PC-3 (cell line): Measurements from ENCODE around the gene EVA1A. TPM values are rescaled to one million over a fixed set of nuclear protein-coding genes. Genes with fewer than 3 reads are reported as not detected.

Experiments used
- ATAC-seq: fragments of 200-7000 bp; cut with Tn5 transposase; 2 replicates; pipeline ENCODE4 v1.9.1; 2020; ENCODE audit warnings: mild to moderate bottlenecking, moderate library complexity
- BruUV-seq: library from RNA; stranded (reverse); fragments of 400-500 nt; replicated peaks from 2 replicates; lab custom pipeline; 2021; lab: Mats Ljungman, UMichigan
- CTCF ChIA-PET: fragments of 300-600 bp; sonication (Branson Sonifier 250); formaldehyde crosslinking; loops from one replicate; lab custom pipeline; 2022; ENCODE audit warnings: antibody characterized with exemption; lab: Charles Lee
- POLR2A ChIA-PET: fragments of 300-600 bp; sonication (Branson Sonifier 250); formaldehyde crosslinking; loops from one replicate; lab custom pipeline; 2022; ENCODE audit warnings: antibody characterized with exemption; ENCODE audit not compliant: unreplicated experiment; lab: Charles Lee
- DNase-seq: peaks from one replicate; pipeline ENCODE4 v3.0.0-alpha.2; 2015
- H2AFZ ChIP-seq: fragments of 300-600 bp; sonication (generic); 2 replicates; pipeline ENCODE4 v1.6.0; 2016; ENCODE audit warnings: antibody characterized with exemption, low read length
- H3F3A ChIP-seq: fragments of 300-600 bp; sonication (generic); one replicate; pipeline ENCODE4 v1.6.0; 2017; ENCODE audit warnings: antibody characterized with exemption, low read length, control low read depth, mild to moderate bottlenecking; ENCODE audit not compliant: unreplicated experiment
- H3K27ac ChIP-seq: fragments of 300-600 bp; sonication (generic); 2 replicates; pipeline ENCODE4 v1.5.1; 2016; ENCODE audit warnings: mild to moderate bottlenecking, low read length
- H3K27me3 ChIP-seq: fragments of 300-600 bp; sonication (generic); 2 replicates; pipeline ENCODE4 v1.6.1; 2016; ENCODE audit warnings: low read length, mixed read lengths
- H3K36me3 ChIP-seq: fragments of 300-600 bp; sonication (generic); 2 replicates; pipeline ENCODE4 v1.6.1; 2016; ENCODE audit warnings: low read depth, mixed run types, low read length, mixed read lengths
- H3K4me1 ChIP-seq: fragments of 300-600 bp; sonication (generic); 2 replicates; pipeline ENCODE4 v1.5.1; 2016; ENCODE audit warnings: low read length; ENCODE audit not compliant: insufficient read depth
- H3K4me2 ChIP-seq: fragments of 300-600 bp; sonication (generic); 2 replicates; pipeline ENCODE4 v1.6.0; 2016; ENCODE audit warnings: low read length
- H3K4me3 ChIP-seq: fragments of 300-600 bp; sonication (generic); 2 replicates; pipeline ENCODE4 v1.5.1; 2016; ENCODE audit warnings: mild to moderate bottlenecking, low read length, mixed read lengths
- H3K79me2 ChIP-seq: fragments of 300-600 bp; sonication (generic); 2 replicates; pipeline ENCODE4 v1.6.1; 2017; ENCODE audit warnings: low read length, mixed read lengths
- H3K9ac ChIP-seq: fragments of 300-600 bp; sonication (generic); 2 replicates; pipeline ENCODE4 v1.6.0; 2016; ENCODE audit warnings: mild to moderate bottlenecking, low read length
- H3K9me2 ChIP-seq: fragments of 300-600 bp; sonication (generic); replicated peaks from 2 replicates; pipeline ENCODE4 v1.6.1; 2016; ENCODE audit warnings: mixed run types, low read length, mixed read lengths
- H3K9me3 ChIP-seq: fragments of 300-600 bp; sonication (generic); 2 replicates; pipeline ENCODE4 v1.6.1; 2016; ENCODE audit warnings: low read length, mixed read lengths
- H4K20me1 ChIP-seq: fragments of 300-600 bp; sonication (generic); 2 replicates; pipeline ENCODE4 v1.6.1; 2016; ENCODE audit warnings: low read length, mixed read lengths
- EZH2 ChIP-seq: fragments of 300-600 bp; sonication (generic); IDR thresholded peaks from one replicate; pipeline ENCODE4 v1.6.1; 2017; ENCODE audit warnings: antibody characterized with exemption, mild to moderate bottlenecking, low read length; ENCODE audit not compliant: unreplicated experiment
- EZH2phosphoT487 ChIP-seq: fragments of 300-600 bp; sonication (generic); IDR thresholded peaks from 2 replicates; pipeline ENCODE4 v1.6.1; 2018; ENCODE audit warnings: mild to moderate bottlenecking, antibody characterized with exemption, low read length, borderline replicate concordance
- intact Hi-C: fragments of 100-400 bp; cut with micrococcal nuclease; formaldehyde crosslinking; loops from 2 replicates; pipeline ENCODE4 v1.9.0; 2023
- total RNA-seq: library from RNA; depleted of rRNA; stranded (reverse); fragments of >200 nt; gene quantifications from 2 replicates; pipeline ENCODE4 v1.2.3, GENCODE V29; 2014
- TF ChIP-seq, protein P1 (sequence below): fragments of 300-600 bp; sonication (generic); conservative IDR thresholded peaks from 2 replicates; pipeline ENCODE4 v1.5.1; 2017; ENCODE audit warnings: antibody characterized with exemption, low read depth, mild to moderate bottlenecking, low read length

The EVA1A gene
- total RNA-seq, 1 experiment from 2014 or later = 48.9 TPM

DNA sequence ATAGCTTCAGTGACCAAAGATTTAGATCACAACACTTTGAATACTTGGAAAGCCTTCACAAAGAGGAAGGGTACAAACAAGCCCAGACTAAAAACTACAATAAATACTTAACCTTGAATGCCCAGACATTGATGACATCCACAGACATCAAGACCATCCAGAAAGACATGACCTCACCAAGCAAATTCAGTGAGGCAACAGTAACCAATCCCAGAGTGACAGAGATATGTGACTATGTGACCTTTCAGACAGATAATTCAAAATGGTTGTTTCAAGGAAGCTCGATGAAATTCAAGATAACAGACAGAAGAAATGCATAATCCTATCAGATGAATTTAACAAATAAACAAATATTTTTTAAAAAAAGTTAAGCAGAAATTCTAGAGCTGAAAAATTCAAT lies 19.9 kb upstream of the EVA1A start:
- Histone ChIP-seq H3F3A (no peaks in the 10 kb centered on the region), H3K9me2 (no peaks in the 10 kb centered on the region), H3K36me3 (no peaks in the 10 kb centered on the region), H3K9me3 (no peaks in the 10 kb centered on the region), H4K20me1 (no peaks in the 10 kb centered on the region), H3K9ac (no peak overlapping the region), H3K4me2 (no peak overlapping the region), H3K4me1 (no peaks in the 10 kb centered on the region; the same call in 1 of the 2 replicates), H3K27ac (no peak overlapping the region), H3K27me3 (no peaks in the 10 kb centered on the region), H3K79me2 (no peaks in the 10 kb centered on the region), H2AFZ (no peak overlapping the region), H3K4me3 (no peak overlapping the region)
- no peak for ATAC-seq
- intact Hi-C loops = no loop called here
- TF ChIP-seq EZH2 (no peak), EZH2phosphoT487 (no peak)
- TF ChIP-seq, protein P1, sequence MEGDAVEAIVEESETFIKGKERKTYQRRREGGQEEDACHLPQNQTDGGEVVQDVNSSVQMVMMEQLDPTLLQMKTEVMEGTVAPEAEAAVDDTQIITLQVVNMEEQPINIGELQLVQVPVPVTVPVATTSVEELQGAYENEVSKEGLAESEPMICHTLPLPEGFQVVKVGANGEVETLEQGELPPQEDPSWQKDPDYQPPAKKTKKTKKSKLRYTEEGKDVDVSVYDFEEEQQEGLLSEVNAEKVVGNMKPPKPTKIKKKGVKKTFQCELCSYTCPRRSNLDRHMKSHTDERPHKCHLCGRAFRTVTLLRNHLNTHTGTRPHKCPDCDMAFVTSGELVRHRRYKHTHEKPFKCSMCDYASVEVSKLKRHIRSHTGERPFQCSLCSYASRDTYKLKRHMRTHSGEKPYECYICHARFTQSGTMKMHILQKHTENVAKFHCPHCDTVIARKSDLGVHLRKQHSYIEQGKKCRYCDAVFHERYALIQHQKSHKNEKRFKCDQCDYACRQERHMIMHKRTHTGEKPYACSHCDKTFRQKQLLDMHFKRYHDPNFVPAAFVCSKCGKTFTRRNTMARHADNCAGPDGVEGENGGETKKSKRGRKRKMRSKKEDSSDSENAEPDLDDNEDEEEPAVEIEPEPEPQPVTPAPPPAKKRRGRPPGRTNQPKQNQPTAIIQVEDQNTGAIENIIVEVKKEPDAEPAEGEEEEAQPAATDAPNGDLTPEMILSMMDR = no peak
- BruUV-seq = no TSS peak
- POLR2A ChIA-PET = no interaction called here
- no peak for DNase-seq
- CTCF ChIA-PET = no interaction called here

DNA sequence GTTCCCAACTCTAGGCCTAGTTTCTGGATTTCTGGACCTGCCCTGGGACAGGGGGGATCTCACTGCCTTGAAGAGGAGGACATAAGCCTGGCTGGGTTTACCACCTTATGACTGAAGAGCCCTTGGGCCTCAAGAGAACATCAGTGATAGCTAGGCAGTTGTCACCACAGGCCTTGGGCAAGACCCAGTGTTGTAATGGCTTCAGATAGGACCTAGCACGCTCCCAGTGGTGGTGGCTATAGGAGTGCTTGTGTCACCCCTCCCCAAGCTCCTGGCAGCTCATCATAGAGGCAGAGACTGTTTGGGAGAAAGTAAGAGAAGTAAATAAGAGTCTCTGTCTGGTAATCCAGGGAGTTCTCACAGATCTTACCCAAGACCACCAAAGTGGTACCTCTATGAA lies 19.4 kb upstream of the EVA1A start:
- H2AFZ ChIP-seq = no peak overlapping the region
- CTCF ChIA-PET = no interaction called here
- no peak overlapping the region for H3K9ac ChIP-seq

DNA sequence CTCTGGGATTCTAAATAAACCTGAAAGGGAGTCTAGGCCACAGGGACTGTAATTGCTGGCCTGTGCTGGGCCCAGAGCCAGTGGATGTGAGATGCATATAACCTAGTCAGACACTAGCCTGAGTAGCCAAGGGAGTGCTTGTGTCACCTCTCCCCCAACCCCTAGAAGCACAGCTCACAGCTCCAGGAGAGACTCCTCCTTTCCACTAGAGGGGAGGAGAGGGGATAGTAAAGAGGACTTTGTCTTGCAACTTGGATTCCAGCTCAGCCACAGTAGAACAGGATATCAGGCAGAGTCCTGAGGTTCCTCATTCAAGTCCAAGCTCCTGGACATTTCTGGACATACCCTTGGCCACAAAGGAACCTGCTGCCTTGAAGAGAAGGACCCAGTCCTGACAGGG lies 18.4 kb upstream of the EVA1A start:
- ChIA-PET POLR2A (no interaction called here), CTCF (no interaction called here)
- Histone ChIP-seq H3K4me2 (no peak overlapping the region), H3K36me3 (no peaks in the 10 kb centered on the region), H3K79me2 (no peaks in the 10 kb centered on the region), H3K9me3 (no peaks in the 10 kb centered on the region), H3K4me1 (peaks cover under 1% of the 10 kb centered on the region; the same call in 1 of the 2 replicates), H3K9ac (no peak overlapping the region), H3K27ac (no peak overlapping the region), H3F3A (no peaks in the 10 kb centered on the region), H2AFZ (no peak overlapping the region), H3K4me3 (no peak overlapping the region), H3K27me3 (no peaks in the 10 kb centered on the region), H4K20me1 (no peaks in the 10 kb centered on the region), H3K9me2 (no peaks in the 10 kb centered on the region)
- DNase-seq = no peak
- TF ChIP-seq EZH2phosphoT487 = no peak
- TF ChIP-seq, protein P1 = no peak
- no peak for TF ChIP-seq EZH2
- no peak for ATAC-seq
- intact Hi-C loops = no loop called here
- no TSS peak for BruUV-seq

More for the DNA sequence above, 19.4 kb upstream of the EVA1A start:
- Histone ChIP-seq H3K36me3 (no peaks in the 10 kb centered on the region), H3K9me2 (no peaks in the 10 kb centered on the region), H3K4me1 (no peaks in the 10 kb centered on the region; the same call in 1 of the 2 replicates), H3K4me3 (no peak overlapping the region), H3K4me2 (no peak overlapping the region), H4K20me1 (no peaks in the 10 kb centered on the region), H3K27me3 (no peaks in the 10 kb centered on the region), H3F3A (no peaks in the 10 kb centered on the region), H3K27ac (no peak overlapping the region), H3K79me2 (no peaks in the 10 kb centered on the region), H3K9me3 (no peaks in the 10 kb centered on the region)
- BruUV-seq = no TSS peak
- DNase-seq (no peak), ATAC-seq (no peak)
- intact Hi-C loops = no loop called here
- POLR2A ChIA-PET = no interaction called here
- TF ChIP-seq EZH2 (no peak), EZH2phosphoT487 (no peak)
- TF ChIP-seq, protein P1 = no peak
